HG03066 (cell line): Measurements from ENCODE around the gene FAF2.
"Not testable (repeated sequence)": the region's sequence is repeated elsewhere in the genome, so short reads cannot be mapped to it uniquely, and the experiment has no call there.

ENCODE experiments used
- ATAC-seq: cut with Tn5 transposase; IDR thresholded peaks from one replicate; pipeline ENCODE4 v1.9.1; 2021; ENCODE audit warnings: low read depth; ENCODE audit not compliant: unreplicated experiment

FAF2 gene, protein sequence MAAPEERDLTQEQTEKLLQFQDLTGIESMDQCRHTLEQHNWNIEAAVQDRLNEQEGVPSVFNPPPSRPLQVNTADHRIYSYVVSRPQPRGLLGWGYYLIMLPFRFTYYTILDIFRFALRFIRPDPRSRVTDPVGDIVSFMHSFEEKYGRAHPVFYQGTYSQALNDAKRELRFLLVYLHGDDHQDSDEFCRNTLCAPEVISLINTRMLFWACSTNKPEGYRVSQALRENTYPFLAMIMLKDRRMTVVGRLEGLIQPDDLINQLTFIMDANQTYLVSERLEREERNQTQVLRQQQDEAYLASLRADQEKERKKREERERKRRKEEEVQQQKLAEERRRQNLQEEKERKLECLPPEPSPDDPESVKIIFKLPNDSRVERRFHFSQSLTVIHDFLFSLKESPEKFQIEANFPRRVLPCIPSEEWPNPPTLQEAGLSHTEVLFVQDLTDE

DNA sequence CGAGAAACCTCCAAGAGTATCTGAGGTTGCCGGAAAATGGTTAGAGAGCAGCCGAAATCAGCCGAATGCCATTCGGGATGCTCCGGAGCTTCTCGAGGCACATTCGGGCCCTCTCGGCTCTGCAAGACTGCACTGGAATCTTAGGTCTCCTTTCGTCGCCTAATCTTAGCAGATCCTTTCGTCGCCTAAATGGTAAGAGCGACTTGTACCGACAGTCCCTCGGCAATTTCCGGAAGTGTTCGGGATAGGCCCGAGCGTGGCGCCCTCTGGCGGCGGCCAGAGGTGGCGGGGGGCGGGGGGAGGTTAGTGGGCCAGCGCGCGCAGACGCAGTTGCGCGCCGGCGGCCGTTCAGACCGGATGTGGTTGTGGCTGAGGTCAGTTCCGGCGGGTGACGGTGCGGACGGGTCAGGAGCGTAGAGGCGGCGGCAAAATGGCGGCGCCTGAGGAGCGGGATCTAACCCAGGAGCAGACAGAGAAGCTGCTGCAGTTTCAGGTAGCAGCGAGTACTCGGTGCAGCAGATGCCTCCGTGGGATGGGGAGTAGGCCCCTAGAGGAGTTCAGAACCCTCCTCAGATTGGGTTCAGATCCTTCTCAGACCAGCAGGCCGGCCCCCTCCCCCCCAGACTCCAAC, at the start of gene FAF2:
FAF2 (plus strand) TSS at position 408 of the 631 bp plus-strand sequence; CDS start at position 431, 23 bp downstream.
- ATAC-seq, result peak; percentile 93

DNA sequence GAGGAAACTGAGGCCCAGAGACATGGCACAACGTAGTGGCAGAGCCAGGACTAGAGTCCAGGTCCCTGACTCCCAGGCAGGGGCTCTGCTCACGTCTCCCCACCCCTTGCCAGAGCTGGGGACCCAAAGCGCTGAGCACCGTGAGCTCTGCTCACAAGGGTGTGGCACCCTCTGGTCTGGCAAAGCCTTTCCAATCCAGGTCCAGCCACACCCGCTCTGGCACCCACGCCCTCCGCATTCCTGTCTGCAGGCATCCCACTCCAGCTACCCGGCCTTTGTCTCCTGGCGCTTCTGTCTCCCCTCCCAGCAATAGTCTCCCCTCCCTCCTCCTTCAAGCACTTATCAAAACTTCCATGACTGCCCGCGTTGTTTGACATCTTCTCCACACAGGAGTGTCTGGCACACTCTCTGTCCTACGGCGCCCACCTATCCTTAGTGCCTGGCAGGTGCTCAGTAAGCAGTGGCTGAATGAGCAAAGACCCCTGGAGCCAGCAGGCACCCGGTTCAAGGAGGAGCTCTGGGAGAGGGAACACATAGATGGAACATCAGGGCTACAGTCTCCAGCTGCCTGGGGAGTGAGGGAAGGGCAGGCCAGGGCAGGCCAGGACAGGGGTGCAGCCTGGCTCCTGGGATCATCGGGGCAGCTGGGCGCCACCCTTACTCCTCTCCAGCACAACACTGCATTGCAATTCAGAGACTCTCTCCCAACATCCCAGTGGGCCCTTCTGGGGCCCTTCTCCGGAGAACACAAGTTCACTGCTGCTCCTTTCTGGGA, 47.6 kb upstream of the FAF2 start:
- ATAC-seq, result no peak

DNA sequence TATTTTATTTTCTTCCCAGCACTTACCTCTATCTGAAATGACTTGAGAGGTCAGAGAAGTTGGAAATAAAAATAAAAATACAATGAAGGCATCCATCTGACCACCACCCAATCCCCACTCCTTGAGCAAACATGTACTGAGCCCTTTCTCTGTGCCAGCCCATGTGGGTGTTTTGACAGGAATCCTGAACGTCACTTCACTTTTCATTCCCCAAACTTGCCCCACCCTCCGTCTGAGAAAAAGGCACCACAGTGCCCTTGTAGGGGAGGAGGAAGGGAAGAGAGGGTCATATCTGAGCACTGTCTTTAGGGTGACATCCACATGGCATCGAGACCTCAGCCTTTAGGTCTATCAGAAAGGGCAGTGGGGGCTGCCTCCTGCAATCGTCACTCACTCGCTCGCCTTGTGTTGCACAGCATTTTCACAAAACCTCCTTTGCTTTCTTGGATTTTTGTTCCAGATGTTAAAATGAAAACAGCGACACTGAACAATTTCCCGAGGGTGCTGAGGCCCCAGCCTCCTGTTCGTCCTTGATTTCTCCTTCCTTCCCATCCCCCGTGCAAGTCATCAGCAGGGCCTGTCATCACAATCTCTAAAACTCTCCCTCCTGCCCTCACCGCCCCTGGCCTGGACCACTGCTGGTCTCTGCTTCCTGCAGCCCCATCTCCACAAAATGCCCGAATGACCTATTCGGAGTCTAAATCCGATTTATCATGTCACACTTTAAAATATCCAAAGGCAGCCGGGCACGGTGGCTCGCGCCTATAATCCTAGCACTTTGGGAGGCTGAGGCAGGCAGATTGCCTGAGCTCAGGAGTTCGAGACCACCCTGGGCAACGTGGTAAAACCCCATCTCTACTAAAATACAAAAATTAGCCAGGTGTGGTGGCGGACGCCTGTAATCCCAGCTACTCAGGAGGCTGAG, 46.6 kb upstream of the FAF2 start:
- no peak for ATAC-seq

DNA sequence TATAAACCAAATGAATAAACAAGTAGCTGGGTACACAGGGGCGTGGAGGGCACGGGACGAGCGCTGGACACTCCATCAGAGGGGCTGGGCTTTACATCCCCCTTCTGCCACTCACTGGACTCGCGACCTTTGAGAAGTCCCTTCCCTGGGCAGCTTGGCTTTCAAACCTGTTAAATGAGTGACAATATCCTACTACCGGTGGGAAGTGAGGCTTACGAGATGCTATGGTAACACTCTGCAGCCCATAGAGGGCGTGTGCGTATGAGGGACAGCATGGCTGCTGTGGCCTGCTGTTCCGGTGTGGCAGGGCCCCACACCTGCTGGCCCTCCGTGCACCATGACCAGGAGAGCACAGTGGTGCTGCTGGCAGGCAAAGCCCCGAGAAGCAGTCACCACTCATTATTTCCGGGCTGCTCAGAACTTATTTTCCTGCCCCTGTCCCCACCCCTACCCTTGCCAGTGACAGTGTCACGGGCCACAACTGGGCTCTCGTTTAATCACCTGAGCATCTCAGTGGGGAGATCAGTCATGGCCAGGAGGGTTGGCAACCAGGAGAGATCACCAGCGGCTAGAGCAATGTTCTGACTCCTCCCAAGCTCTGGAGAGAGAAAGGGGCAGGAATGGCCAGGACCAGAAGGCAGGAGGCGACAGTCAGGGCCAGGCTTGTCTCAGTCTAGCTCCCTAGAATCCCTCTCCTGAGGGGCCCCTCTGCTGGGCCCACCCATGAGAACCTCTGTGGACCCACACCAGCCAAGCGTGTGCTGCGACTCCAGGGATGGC, 42.3 kb upstream of the FAF2 start:
- no peak for ATAC-seq

DNA sequence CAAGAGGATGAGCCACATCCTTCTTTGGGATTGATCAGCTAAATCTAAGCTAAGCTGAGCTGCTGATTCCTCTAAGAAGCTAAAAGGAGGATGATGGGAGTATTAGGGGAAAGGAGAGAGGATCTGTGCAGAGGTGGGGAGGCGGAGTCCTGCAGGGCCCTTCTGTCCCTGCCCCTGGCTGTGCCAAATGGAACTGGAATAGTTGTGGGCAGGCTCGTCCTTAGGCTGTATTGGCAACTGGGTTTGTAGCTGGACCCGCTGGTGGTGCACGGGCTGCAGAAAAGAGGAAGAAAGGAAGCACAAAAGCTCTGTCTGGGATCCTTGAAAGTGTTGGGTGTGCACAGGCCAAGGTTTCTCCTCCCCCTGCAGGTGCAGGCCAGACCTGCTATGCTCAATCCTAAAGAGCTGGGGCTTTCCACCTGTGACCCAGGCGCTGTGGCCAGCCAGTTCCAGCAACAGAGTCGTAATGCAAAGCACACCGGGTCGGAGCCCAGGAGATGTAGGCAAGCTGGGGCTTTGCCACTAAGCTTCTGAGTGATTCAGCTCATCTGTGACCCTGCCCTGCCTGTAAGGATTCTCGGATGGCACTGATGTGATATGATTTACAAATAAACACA, 41.6 kb upstream of the FAF2 start:
- no peak for ATAC-seq

DNA sequence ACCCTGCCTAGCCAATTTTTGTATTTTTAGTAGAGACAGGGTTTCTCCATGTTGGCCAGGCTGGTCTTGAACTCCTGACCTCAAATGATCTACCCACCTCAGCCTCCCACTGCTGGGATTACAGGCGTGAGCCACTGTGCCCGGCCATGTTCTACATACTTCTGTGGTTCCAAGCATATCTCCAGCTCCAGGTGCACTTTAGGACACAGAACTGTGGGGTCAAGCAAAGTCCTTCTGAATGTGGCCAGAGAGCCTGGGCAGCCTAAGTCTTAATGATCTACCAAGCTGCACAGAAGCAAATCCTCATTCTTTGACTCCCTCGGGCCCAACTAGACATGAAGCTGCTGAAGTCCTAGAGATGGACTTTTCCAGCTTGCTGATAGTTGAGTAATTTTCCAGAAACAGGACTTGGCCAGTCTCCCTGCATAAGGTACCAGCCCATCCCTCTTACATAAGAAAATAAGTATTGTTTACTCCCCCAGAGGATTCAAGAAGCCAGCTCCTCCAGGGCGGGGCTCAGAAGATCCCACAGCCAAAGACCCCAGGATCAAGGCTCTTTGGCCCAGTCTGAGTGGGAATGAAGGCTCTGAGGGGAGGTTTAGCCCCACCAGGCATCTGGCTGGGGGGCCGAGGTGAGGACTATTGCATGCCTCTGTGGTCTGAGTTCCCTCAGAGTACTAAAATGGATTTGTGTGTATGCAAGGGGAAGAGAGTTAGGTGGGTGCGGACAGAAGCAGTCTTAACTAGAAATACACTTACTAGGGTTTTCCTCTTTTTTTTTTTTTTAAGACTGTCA, 40.5 kb upstream of the FAF2 start:
- ATAC-seq, result no peak

DNA sequence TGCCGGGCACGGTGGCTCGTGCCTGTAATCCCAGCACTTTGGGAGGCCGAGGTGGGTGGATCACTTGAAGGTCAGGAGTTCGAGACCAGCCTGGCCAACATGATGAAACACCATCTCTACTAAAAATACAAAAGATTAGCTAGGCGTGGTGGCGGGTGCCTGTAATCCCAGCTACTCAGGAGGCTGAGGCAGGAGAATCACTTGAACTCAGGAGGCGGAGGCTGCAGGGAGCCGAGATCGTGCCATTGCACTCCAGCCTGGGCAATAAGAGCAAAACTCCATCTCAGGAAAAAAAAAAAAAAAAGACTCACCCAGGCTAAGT, 40.0 kb upstream of the FAF2 start:
- ATAC-seq, result not testable (repeated sequence)

DNA sequence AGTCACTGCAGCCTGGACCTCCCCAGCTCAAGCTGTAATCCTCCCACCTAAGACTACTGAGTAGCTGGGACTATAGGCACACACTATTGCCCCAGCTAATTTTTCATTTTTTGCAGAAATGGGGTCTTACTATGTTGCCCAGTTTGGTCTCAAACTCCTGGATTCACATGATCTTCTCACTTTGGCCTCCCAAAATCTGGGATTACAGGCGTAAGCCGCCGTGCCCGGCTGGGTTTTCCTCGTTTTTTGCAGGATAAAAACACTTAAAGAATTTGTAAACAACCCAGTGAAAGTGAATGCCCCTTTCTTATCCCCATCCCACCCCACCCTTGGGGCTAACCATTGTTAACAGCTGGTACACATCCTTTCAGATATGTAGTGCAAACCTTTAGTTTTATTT, 39.6 kb upstream of the FAF2 start:
- no peak for ATAC-seq

DNA sequence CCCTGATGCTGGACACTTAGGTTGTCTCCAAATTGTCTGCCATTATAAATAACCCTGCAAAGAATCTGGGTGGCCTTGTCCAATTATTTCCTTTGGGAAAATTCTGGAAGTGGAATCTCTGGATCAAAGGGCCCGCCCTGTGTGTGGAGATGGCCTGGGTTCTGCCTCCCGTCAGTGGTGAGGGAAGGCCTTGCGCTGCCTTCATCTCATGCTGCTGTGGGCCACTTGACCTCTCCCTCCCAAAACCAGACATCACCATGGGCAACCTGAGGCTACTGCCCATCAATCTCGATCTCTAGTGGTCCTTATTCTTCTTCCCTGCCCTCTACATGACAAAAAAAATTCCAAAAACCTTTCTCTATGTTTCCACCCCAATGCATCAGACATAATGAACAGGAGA, 38.4 kb upstream of the FAF2 start:
- ATAC-seq, result no peak

DNA sequence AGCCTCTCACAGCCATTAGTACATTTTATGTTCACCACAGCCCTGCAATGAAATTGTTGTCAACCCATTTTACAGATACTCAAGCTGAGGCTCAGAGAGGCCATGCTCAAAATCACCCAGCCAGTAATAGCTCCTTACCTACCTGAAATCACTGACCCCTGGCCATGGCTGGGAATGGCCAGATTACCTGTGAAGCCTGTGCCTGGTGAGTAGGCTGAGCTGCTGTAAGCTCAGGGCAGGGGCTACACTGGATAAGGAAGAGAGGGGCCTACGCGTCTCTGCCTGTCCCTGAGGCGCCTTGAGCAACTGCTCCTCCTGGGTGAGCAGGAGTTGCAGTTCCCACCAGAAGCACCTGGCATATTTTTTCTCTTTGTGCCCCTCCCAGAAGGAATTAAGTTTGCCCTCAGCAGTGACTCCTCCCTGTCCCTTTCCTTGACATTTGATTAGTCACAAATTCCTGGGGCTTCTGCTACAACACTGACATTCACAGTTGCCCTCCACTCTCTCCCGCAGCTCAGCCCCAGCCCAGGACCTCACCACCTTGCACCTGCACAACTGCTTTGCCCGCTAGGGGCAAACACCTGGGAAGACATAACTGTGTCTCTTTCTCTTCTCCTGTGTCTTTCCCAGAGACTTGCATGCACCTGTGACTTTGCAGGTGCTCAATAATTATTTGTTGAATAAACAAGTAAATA, 37.6 kb upstream of the FAF2 start:
- ATAC-seq, result no peak

DNA sequence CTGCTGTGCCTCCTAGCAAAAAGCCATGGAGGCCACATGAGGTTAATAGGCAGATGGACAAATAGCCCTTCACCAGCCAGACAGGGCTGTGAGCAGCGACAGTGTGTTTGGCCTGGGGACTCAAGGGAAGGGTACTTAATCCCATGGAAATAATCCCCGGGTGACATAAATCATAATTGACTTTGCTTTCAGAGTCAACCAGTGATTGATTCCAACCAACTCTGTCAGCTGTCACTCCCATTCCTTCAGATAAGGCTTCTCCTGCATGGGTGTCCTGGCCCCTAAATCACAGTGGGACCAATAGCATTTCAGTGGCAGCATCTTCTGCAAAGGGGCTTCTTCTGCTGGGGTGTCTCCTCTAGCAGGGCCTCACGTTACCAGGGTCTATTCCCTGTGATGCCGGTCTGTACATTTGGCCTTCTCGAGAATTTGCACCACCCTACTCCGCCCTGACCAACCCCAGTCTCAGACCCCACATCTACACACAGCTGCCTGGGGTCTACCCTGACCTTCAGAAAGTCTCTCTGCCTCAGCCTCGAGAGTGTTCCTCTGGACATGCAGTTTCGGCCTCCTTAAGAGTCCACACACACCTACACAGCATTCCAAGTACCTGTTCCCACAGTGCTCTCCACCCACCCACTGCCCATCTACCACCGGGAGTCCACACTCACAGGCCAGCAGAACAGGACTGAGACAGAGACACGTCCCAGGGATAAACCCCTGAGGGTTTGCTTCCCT, 35.5 kb upstream of the FAF2 start:
- no peak for ATAC-seq

DNA sequence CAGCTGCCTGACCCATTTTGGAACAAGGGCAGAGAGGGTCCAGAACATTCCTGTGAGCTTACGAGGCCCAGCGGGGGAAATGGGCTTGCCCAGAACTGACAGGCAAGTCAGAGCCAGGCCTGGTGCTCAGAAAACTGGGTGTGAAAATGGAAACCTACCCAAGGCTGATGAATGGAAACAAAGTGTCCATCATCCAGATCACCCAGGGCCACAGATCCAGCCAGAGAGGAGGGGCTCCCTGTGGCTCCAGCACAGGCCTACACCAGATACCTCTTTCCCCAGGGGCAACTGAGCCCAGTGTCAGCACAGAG, 35.0 kb upstream of the FAF2 start:
- ATAC-seq, result no peak

DNA sequence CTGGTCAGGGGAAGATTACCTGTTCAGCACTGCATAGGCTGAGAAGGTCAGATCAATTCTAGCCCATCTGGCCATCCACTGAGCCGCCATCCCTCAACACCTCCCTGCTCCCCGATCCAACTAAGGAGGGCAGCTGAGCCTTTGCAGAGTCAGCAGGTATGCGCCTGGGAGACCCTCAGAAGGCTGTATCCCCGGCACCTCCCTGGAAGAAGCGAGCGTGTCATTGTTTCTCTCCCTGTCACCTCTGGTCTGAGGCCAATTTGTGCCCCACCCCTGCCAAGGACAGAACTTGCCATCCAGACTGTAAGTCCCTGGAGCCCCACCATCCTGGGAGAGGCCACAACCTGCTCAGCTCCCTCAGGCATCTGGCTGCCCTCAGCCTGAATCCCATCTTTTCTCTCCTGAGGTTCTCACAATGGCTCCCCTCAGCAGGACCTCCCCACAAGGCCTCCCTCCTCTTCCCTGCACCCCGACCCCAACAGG, 34.4 kb upstream of the FAF2 start:
- no peak for ATAC-seq

DNA sequence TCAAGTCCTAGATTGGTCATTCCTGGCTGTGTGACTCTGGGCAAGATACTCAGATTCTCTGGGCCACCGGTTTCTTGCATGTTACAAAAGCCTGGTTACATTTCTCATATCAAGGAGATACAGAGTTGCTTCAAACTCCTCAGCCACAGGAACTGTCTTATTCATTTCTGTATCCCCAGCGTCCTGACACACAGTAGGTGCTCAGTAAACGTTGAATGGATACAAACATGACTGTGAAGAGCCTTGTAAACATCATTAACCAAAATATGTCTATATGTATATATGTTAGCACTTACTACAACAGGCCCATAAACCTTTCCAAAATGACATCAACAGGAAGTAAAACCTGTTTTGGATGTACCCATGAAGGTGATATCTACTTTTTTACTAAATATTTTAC, 33.5 kb upstream of the FAF2 start:
- no peak for ATAC-seq

DNA sequence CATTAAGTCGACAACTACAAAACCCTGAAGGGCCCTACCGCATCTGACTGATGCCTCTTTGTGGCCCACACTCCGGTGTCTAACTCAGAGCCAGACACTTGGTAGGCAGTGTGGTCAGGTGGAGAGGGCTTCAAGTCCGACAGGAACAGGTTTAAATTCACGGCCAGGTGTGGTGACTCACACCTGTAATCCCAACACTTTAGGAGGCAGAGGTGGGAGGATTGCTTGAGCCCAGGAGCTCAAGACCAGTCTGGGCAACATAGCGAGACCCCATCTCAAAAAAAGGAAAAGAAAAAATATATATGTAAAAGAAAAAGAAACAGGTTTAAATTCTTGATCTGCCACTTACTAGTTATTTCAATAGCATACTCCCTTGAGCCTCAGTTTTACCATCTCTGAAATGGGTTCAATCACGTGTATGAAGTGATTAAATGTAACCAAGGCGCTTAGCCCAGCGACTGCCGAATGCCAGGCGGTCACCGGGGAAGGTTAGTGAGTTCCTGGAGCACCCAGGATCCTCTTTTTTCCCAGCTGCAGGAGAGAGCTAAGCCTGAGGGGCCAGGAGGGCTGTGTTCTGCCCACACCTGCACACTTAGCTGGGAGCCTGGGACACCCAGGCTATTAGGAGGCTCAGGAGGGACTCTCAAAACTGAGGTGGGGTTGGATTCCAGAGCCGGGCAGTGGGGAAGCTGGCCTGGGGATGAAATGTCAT, 32.8 kb upstream of the FAF2 start:
- ATAC-seq, result no peak
